Hematopoietic multipotent progenitor cell (in vitro differentiated cells): Measurements from ENCODE around the gene ZNF536. TPM values are rescaled to one million over a fixed set of nuclear protein-coding genes. Genes with fewer than 3 reads are reported as not detected.

Experiments
- DNase-seq, 3 donors: peaks; one replicate each; pipeline ENCODE4 v3.0.0-alpha.2; 2011 to 2015; ENCODE audit warnings: low read depth in 2 of 3, low spot score in 2 of 3
- total RNA-seq: library from RNA; depleted of rRNA; stranded (reverse); fragments of >200 nt; gene quantifications from one replicate; pipeline ENCODE4 v1.2.3, GENCODE V29; 2012

Gene ZNF536
- total RNA-seq, 1 donor = under 0.01 TPM

DNA sequence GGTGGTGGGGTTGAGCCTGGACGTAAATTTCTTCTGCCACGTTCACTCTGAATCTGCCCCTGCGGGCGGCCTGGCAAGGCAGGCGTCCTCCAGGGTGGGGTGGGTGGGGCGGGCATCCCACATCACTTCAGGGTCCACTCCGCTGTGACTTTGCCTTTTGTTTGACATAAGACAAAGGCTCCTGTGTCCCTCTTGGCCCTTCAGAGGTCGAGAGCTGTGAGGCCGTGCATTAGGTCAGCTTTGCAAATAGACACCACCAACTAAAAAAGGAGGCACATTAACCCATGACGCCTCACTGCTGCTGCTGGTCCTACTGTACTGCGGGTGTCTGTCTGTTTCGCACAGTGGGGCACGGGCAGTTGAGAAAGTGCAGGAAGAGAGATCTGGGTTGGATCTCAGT is 10.5 kb upstream of the ZNF536 start:
- DNase-seq = no peak

DNA sequence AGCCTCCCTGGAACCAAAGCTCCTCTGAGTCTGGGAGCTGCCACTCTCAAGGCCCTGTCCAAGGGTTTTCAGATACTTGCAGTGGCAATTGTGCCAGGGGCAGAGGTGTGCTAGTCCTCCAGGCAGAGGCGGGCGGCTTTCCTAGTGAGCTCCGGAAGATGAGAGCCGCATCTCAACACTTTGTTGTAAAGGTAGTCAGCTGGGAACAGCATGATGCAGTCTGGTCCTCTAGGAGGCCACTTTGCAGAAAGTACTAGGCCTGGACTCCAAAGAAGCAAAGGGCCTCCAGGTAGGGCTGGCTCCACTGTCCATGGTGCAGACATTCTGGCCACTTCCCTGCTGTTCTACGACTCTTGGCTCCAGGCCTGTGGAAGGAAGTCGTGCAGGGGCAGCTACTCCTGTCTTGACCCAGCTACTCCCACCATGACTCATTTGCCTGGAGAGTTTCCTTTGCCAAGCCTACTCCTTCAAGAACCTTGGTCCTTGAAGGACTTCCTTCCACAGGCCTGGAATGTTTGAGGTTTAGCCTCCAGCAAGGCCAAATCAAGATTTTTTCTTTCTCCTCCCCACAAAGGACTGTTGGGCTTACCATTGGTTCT is 9.9 kb upstream of the ZNF536 start:
- DNase-seq = no peak

DNA sequence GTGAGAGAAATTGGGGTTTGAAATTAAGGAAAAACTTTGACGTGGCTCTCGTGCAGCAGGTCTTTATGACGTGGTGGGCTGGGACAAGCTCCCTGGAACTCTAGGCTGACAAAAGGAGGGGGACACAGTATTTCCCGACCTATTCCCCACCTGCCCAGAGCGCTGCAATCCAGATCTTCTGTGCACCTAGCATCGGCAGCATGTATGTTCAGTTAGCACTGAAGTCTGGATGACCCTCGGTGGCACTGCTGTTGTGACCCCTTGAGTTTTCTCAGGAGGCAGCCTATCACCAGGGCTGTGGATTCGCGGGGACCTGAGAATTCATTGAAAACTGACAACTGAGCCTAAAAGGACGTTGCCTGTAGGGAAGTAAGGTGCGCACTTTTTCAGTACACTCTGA is 9.1 kb upstream of the ZNF536 start:
- DNase-seq = no peak

DNA sequence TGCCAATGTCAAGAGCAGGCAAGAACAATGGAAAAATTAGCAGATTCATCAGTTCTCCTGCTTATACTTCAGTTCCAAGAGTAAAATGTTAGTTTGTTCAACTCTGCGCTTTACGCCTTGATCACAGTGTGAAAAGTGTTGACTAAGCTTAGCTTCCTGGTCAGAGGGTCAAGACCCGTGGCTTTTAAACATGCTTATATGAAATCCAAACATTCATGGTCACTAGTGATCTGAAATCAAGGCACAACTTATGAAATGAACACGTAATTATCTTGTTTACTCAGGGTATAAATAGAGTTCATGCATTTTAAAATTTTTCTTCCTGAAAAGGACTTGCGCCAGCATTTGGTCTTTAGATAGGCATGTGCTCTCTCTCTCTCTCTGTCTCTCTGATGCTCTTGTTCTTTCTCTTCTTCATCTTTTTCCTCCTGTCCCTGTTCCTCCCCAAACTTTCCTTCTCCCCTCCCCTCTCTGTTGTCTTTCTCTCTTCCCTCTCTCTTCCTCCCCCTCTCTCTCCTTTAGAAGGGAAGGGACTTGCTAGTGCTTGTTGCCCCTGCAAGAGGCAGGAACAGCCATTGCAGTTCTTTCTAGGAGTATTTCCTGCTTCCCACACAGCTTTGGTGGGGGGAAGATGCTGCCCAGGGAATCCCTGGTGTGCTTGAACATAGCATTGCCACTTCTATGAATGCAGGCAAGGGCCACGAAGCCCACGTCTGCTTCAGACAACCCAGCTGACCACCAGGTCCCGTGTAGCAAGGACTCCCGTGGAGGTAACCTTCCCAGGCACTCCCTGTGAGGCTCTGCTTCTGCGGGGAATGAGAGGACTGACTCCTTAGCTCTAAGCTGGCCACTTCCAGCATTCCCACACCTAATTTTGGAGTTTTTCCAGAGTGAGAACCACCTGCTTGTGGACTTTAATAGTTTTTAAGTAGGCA is 7.1 kb upstream of the ZNF536 start:
- no peak for DNase-seq

DNA sequence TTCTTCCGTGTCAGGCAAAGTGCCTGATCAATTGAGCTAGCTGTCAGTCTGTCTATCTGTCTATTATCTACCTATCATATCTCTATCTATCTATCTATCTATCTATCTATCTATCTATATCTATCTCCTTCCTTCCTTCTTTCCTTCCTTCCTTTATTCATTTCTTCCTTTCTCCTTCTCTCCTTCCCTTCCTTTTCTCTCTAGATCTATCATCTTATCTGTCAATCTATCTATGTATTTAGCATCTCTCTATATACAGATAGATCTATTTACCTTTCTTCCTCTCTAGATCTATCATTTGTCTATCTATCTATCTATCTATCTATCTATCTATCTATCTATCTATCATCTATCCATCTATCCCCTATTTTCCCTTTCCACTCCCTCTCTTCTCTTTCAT is 5.9 kb upstream of the ZNF536 start:
- no peak for DNase-seq

DNA sequence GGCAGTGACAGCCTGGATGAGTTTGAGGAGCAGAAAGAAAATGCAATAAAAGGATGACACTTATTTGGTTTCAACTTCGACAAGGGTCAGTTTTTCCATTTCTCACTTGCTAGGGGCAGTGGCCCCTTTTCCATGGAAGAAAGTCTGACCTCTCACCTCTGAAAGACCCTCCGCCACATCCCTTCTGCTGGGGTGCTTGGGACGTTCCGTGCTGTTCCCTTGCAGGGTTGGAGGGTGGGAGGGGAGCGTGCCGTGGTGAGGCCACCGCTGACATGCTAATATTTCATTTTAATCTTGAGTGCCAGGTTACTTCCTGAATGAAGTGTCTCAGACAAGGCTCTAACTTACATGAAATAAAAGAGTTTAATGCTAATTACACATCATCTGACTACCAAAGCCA is 5.2 kb upstream of the ZNF536 start:
- DNase-seq = peak in 2 of 3 donors; percentile 59 to 75

DNA sequence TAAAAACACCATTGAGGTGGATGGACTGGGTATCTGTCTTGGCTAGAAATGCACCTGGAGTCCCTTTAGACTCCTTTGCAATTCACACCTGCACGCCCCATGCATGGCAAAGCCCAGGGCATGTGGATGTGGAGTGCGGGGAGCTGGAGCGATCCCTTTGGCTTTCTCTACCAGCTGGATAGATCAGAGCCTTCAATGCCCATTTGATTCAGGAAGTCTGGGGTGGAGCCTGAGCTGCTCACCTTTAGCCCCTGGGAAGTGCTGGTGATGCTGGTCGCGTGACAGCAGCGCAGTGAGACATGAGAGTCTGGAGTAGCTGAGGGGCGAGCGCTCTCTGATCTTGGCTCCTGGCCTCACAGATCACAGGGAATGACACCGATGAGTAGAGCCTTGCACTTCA is 4.8 kb upstream of the ZNF536 start:
- no peak for DNase-seq

DNA sequence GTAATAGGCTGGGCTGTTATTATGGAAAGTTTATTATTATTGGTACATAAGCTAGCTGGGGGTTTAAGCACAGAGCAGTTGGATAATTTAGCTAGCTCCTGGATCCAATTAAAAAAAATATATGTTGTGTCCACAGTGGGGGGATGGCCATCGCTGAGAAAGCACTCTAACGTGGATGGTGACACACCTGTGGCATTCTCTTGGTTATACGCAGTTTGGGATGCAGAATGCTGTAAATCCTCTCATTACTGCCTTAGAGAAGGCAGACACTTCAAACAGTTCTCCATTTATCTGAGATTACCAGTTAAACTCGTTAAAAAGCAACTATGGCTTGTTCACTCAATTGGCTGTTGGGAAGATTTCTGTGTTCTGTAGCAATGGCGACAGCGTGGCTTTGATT is 2.4 kb upstream of the ZNF536 start:
- no peak for DNase-seq

DNA sequence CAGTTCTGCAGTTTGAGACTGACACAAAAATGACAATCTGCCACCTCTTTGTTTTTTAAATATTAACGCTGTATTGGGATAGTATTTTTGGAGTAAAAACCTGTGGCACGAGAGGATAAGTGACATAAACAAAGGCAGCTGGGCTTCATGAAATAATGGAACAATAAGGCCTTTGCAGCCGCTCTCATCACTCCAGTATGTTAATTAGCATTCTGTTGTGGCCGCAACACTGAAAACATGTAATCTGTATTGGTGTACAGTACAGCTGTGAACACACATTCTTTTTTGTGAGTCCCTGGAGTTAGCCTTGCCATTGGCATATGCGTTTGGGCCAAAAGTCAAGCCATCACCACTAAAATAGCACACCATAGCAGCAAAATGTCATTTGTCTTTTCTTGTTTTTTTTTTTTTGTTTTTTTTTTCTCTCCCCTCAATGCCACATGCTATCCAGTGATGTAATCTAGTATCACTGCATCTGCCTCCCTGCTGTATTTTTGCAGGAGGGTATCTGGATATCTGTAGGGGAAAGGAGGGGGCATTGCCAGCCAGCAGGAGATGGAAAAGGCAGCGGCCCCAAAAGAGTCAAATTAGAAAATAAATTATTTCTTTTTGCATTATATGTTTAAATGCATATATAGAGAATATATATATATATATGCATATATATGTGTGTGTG is 885 bp upstream of the ZNF536 start:
- DNase-seq = no peak

DNA sequence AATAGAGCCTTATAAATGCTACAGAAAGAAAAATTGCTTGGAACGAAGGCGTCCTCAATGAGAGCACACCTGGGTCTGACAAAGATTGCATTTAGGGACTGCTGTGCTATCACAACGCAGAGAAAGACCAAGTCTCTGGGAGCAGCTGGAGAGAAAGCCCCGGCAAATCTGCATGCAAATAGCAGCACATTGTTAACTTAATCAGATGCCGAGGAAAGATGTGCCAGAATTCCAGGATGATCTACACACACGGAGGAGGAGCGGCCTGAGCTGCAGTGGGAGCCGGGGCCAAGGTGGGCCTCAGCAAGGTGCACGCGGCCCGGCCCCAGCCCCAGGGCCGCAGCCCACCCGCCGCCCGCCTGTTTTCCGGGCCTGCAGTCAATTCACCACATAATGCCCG is 1.4 kb downstream of the ZNF536 start:
- no peak for DNase-seq

DNA sequence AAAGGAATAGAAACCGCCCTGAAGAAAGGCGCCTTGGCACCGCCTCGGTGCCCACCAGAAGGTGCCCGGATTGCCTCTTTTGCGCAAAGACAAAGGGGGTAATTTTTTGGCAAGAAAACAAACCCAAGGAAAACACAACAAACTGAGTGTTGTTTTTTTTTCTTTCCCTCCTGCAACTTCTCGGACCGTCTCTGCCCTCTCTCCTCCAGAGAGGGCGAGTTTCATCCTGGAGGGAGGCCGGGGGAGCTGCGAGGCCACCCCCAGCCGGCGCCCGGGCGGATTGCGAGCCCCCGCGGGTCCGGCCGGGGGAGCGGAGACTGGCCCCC is 2.3 kb downstream of the ZNF536 start:
- no peak for DNase-seq

DNA sequence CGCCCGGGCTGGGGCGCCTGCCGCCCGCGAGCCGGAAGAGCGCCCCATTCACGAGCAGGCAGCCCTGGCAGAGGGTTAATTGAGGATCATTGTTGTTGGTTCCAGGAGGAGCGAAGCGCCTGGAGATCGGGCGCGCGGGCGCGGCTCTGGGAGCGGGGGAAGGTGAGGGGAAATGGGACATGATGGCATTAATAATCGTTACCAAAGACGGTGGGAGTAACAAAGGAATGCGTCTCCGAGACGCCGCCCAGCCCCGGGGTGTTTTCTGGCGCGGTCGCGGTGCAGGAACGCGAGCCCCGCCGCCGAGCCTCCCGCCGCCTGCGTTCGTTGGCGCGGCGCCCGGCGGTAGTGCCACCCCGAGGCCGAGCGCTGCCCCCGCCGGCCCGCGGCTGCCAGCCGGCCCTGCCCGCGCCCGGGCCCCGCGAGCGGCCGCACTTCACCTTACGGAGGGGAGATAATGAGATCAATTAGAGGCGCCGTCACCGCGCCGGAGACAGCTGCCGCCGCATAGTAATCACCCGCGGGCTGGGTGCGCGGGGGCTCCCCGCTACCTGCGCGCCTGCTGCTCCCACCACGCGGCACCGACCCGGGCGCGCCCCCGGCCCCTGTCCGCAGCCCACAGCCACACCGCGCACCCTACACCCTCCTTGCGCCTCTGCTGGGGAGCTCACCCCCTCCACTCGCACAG is 2.8 kb downstream of the ZNF536 start:
- no peak for DNase-seq

DNA sequence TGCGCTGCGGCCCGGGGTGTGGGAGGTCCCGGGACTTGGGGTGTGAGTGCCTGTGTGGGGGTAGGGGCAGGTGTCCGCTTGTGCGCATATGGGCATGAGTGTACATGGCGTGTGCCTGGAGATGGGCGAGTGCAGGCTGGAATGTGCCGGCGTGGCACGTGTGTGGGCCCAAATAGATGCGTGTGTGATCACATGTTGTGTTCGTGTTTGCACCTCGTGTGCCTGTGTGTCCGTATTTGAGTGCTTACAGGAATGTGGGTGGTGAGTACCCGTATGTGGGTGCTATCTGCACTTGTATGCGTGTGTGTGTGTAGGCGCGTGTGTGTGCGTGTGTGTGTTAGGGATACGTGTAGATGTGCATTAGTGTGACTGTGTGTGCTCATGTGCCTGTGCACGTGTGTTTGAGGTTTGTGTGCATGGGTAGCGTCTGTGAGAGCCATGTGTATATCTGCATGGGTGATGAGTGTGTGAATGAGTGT is 3.4 kb downstream of the ZNF536 start:
- DNase-seq = no peak

DNA sequence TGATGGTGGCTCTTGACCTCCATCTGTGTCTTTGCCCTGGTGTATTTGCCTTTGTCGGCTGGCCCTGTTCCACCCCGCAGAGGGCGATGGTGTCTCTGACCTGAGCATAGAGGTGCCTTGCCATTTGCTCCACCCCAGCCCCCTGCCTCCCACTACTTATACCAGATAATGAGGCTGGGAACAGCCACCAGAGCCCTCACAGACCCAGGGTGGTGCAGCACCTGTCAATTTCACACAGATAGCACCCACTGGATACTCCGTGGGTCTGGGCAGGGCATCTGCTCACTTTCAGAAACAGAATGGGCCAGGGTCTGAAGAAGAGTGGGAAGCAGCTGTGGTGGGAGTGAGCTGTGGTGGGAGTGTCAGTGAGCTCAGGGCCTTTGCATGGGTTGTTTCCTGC is 4.1 kb downstream of the ZNF536 start:
- DNase-seq = no peak

DNA sequence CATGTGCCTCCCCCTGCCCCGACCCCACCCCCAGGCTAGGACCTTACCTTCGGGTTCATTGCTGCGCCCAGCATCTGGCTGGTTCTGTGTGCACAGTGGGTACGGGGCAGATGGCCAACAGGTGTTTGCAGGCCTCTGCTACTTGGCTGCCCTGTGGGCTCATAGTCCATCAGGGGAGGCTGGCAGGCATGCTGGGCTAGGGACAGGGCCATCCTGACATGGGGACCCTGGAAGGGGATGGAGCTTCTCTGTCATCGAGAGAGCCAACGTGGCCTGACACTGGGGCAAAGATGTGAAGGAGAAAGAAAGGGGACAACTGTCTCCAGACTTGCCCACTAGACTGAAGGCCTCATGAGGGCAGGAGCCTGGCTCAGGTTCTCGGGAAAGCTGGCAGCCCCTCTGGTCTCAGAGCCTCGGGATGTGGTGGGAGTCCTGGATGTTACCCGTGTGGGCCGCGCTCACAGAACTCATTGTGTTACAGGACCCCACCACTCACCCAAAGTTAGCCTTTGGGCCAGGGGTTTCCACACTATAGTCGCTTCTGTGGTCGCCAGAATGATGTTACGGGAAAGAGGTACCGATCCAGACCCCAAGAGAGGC is 4.7 kb downstream of the ZNF536 start:
- DNase-seq = no peak

DNA sequence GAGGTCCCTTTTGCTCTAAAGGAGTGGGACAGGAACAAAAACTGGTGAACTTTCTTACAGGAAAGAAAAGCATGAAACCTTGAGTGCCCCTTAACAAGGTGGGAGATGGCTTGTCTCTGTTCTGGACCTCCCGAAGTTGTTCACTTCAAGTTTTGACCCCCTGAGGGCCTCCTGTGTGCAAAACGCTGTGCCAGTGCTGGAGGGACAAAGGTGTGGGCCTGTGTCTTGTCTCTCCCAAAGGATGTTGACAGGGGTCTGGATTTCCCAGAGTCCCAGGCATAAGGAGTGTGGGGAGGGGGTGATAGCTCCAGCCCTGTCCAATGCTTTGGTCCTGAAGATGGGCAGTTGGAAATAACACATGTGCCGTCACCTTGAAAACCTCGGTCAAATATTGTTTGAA is 6.5 kb downstream of the ZNF536 start:
- DNase-seq = no peak

DNA sequence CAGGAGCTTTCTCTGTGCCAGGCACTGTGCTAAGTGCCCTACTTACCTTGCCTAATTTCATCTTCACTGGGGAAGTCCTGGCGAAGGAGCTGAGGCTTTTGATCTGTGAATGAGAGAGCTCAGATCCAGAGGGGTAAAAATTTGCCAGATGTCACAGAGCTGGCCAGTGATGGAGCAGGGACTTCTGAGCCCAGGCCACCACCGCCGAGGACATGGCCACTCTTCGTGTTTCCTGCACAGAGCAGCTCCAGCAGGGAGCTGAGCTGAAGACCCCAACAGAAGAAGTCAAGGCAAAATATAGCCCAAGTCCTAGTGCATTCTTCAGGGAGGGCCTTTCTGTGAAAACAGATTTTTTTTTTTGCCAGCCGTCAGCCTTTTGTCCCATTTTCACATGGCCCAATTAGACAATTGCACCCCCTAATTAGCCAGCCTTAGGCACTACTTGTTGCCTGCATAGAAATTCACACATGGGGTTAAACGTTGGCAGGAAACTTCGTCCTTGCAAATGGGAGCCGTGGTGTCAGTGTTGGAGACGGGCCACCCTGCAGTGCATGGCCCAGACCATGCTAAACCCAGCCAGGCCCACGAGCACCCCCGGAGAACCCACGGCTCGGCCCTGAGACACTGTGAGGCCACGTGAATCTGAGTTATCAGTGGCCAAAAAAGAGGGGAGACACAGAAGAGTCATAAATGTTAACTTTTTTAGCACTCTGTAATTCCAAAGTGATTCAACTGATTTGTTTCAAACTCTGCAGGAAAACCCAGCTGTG is 7.8 kb downstream of the ZNF536 start:
- no peak for DNase-seq

DNA sequence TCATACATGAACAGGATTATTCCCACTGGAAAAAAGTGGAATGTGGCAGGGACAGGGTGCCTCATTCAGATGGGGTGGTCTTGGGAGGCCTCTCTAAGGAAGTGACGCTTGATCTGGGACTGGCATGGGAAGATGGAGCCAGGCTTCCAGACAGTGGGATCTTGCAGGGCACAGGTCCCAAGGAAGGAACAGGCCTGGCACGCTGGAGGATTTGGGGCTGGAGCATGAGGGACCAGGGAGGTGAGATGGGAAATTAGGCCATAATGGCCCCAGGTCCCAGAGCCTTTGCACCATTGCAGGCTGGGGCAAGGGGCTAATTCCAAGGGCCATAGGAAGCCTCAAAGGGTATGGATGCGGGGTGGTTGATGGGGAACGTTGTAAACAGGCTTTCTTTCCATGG is 9.2 kb downstream of the ZNF536 start:
- DNase-seq = no peak

DNA sequence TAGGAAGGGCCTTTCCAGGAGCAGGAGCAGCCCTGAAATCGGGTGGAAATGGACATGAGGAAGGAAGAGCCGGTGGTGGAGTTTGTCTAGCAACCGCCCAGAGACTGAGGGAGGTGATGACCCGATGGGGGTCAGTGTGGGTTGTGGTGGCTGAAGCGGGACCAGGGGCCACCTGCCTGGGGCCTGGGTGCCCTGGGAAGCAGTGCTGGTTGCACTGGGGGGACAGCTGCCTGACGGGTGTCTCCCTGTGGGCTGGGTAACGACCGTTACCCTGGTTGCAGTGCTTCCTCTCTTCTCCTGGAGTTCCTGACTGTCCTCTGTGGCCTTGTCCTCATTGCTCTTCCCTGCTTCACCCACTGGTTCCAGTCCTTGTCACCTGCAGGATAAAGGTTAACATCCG is 13.0 kb downstream of the ZNF536 start:
- no peak for DNase-seq

DNA sequence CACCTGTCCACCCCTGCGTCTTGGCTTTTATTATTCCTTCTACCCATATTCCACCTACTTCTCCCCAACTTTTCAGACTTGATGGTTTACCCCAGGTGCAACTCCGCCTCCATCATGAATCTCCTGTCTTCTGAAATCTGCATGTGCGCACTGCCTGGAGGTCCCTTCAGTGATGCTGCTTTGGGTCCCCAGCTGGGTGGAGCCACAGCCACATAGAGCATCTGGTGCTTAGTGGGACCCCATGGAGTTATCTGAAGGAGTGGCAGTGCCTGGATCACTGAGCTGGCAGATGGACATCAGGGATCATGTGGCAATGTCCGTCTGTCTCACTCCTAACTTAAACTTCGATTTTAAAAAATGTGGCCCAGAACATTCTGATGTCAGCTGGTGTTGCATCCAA is 13.5 kb downstream of the ZNF536 start:
- DNase-seq = no peak
